Measurements from ENCODE around the gene MKRN3.

The MKRN3 gene

DNA sequence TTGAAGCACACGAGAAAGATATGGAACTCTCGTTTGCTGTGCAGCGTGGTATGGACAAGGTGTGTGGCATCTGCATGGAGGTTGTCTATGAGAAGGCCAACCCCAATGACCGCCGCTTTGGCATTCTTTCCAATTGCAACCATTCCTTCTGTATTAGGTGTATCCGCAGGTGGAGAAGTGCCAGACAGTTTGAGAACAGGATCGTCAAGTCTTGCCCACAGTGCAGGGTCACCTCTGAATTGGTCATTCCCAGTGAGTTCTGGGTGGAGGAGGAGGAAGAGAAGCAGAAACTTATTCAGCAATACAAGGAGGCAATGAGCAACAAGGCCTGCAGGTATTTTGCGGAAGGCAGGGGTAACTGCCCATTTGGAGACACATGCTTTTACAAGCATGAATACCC is 1.2 kb downstream of the MKRN3 start:
- TF ChIP-seq, protein P1, sequence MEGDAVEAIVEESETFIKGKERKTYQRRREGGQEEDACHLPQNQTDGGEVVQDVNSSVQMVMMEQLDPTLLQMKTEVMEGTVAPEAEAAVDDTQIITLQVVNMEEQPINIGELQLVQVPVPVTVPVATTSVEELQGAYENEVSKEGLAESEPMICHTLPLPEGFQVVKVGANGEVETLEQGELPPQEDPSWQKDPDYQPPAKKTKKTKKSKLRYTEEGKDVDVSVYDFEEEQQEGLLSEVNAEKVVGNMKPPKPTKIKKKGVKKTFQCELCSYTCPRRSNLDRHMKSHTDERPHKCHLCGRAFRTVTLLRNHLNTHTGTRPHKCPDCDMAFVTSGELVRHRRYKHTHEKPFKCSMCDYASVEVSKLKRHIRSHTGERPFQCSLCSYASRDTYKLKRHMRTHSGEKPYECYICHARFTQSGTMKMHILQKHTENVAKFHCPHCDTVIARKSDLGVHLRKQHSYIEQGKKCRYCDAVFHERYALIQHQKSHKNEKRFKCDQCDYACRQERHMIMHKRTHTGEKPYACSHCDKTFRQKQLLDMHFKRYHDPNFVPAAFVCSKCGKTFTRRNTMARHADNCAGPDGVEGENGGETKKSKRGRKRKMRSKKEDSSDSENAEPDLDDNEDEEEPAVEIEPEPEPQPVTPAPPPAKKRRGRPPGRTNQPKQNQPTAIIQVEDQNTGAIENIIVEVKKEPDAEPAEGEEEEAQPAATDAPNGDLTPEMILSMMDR (conservative IDR thresholded peaks at IDR 0.05; ENCODE audit: low read depth, low read length), result no peak
- no peak for DNase-seq (ENCODE audit: low read depth)
- H3K4me3 ChIP-seq (ENCODE audit: low read depth, low read length), result no peak overlapping the region

DNA sequence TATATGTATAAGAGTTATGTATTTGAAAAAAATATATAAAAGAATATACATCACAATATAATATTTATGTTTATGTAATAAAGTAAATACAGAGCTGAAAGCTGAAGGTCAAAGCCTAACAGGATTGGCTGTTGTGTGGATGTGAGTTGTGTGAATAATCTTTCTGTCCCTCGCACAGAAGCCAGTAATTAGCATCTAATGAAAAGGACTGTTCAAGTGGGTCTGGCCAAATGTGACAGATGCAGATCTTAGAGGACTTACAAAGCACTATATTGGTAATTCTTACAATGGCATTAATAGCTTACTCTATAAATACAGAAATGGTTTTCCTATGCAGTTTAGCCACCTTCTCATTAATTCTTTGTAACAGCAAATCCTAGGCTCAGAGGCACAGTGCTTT is 2.4 kb downstream of the MKRN3 start:
- no peak for DNase-seq (ENCODE audit: low read depth)
- H3K4me3 ChIP-seq (ENCODE audit: low read depth, low read length), result no peak overlapping the region
- TF ChIP-seq, protein P1 (conservative IDR thresholded peaks at IDR 0.05; ENCODE audit: low read depth, low read length), result no peak

DNA sequence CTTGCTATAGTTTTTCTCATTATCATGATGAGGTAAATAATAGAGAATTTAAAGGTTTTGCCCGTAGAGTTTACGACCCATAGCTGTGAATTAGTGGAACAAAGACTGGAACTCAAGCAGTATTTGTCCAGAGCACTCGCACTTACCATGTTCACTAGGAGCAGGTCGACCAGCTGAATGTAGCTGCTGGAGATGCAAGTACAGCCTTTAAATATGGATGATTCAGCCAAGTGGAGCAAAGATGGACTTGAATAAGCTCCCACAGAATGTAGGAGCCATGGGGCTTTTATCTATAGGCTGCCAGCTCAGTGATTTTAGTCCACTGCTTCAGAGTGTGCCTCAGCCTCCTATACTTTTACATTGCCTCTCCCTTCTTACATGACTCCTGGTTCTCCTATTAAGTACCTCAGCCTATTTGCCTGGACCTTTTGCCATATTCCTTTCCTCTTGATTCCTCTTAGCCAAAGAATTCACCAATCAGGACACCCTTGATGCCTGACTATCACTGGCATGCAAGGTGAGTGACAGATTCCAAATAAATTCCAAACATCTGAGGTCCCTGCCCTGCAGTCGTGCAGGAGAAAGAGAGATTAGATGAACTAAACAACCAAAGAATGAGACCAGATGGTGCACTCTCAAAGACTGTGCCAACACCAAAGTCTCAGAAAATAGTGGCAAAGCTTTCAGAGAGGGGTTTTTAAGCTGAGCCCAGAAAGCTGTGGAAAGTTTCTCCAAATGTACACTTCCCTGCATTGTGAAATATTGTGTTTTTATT is 3.9 kb downstream of the MKRN3 start:
- no peak overlapping the region for H3K4me3 ChIP-seq (ENCODE audit: low read depth, low read length)
- DNase-seq (ENCODE audit: low read depth), result no peak
- TF ChIP-seq, protein P1 (conservative IDR thresholded peaks at IDR 0.05; ENCODE audit: low read depth, low read length), result no peak

DNA sequence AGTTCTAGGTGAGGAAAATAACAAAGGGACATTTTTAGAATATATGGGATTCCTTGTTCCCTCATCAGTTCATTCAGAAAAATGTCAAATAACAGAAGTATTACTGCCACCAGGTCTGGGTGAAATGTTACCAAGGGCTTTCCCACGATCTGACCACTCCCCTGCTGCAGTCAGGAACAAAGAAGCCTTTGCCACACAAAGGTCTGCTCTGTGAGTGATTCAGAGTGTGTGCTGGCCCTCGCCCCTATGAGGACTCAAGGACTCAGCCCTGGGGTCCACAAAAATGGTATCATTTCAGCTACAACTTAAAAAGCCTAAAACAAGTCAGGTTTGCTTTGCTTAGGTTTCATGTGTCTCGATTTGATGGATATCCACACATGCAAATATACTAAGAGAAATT is 5.0 kb downstream of the MKRN3 start:
- TF ChIP-seq, protein P1 (conservative IDR thresholded peaks at IDR 0.05; ENCODE audit: low read depth, low read length), result no peak
- DNase-seq (ENCODE audit: low read depth), result no peak
- no peak overlapping the region for H3K4me3 ChIP-seq (ENCODE audit: low read depth, low read length)

DNA sequence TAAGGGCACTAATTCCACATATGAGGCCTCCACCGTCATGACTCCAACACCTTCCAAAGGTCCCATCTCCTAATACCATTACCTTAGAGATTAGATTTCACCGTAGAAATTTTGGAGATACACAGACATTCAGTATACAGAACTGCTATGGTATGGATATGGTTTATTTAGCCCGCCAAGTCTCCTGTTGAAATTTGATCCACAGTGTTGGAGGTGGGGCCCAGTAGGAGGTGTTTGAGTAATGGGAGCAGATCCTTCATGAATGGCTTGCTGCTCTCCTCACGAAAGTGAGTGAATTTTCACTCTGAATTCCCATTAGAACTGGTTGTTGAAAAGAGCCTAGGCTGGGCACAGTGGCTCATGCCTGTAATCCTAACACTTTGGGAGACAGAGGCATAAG is 7.4 kb downstream of the MKRN3 start:
- TF ChIP-seq, protein P1 (conservative IDR thresholded peaks at IDR 0.05; ENCODE audit: low read depth, low read length), result no peak
- no peak overlapping the region for H3K4me3 ChIP-seq (ENCODE audit: low read depth, low read length)
- no peak for DNase-seq (ENCODE audit: low read depth)

DNA sequence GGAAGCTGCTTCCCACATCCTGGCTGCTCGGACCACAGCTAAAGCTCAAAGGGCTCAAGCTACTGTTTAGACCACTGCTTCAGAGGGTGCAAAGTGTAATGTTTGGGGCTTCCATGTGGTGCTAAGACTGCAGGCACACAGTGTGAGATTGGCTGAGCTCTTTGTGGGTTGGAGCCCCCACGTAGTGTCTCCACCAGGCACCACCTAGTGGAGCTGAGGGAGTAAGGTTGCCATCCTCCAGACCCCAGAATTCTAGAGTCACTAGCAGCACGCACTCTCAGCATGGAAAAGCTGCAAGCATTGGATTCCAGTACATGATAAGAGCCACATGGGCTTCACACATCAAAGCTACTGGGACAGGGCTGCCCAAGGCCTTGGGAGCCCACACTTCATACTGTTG is 9.3 kb downstream of the MKRN3 start:
- TF ChIP-seq, protein P1 (conservative IDR thresholded peaks at IDR 0.05; ENCODE audit: low read depth, low read length), result no peak
- DNase-seq (ENCODE audit: low read depth), result no peak
- no peak overlapping the region for H3K4me3 ChIP-seq (ENCODE audit: low read depth, low read length)

DNA sequence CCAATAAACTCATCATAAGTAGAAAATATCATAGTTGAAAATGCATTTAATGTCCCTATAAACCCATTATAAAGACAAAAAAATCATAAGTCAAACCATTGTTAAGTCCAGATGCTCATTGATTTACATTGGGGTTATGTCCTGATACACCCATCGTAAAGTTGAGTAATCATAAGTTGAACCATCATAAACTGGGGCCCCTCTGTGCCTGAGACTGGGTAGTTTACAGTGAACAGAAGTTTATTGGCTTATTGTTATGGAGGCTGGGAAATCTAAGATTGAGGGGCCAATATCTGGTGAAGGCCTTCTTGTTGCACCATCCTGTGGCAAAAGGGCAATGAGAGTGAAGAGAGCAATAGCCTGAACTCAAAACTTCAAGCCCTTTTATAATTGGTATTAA is 10.6 kb downstream of the MKRN3 start:
- no peak overlapping the region for H3K4me3 ChIP-seq (ENCODE audit: low read depth, low read length)
- TF ChIP-seq, protein P1 (conservative IDR thresholded peaks at IDR 0.05; ENCODE audit: low read depth, low read length), result no peak
- no peak for DNase-seq (ENCODE audit: low read depth)

All from choroid plexus epithelial cell (primary cell).